ENCODE results near the gene GRM5.

Gene GRM5

DNA sequence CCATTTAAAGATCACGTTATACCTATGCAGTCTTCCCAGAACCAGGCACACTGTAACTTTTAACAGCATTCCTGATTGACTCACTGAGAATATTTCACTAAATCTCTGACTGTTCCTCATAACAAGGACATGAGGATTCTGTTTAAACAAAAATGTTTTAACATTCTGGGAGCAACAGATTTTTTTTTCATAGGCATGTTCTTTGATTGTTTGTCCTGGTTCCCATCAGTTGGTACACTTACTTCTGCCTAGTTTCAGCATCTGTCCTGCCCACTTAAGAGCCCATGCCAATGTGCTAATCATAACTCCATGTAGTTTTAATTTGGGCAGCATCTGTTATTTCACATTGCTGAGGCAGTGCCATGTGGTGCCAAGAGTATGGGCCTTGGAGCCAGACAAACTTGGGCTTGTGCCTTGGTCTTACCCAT lies 589.8 kb downstream of the GRM5 start:
- no peak for TF ChIP-seq SIN3A (IDR thresholded peaks at IDR 0.05; ENCODE audit: borderline replicate concordance, insufficient read depth, low read length)

- TF ChIP-seq, protein P1, sequence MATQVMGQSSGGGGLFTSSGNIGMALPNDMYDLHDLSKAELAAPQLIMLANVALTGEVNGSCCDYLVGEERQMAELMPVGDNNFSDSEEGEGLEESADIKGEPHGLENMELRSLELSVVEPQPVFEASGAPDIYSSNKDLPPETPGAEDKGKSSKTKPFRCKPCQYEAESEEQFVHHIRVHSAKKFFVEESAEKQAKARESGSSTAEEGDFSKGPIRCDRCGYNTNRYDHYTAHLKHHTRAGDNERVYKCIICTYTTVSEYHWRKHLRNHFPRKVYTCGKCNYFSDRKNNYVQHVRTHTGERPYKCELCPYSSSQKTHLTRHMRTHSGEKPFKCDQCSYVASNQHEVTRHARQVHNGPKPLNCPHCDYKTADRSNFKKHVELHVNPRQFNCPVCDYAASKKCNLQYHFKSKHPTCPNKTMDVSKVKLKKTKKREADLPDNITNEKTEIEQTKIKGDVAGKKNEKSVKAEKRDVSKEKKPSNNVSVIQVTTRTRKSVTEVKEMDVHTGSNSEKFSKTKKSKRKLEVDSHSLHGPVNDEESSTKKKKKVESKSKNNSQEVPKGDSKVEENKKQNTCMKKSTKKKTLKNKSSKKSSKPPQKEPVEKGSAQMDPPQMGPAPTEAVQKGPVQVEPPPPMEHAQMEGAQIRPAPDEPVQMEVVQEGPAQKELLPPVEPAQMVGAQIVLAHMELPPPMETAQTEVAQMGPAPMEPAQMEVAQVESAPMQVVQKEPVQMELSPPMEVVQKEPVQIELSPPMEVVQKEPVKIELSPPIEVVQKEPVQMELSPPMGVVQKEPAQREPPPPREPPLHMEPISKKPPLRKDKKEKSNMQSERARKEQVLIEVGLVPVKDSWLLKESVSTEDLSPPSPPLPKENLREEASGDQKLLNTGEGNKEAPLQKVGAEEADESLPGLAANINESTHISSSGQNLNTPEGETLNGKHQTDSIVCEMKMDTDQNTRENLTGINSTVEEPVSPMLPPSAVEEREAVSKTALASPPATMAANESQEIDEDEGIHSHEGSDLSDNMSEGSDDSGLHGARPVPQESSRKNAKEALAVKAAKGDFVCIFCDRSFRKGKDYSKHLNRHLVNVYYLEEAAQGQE (IDR thresholded peaks at IDR 0.05; ENCODE audit: insufficient read depth in 1 of 2, low read depth in 2 of 2, low read length in 2 of 2) = no peak
- TF ChIP-seq FOXP2 (optimal IDR thresholded peaks at IDR 0.05; ENCODE audit: borderline replicate concordance, extremely low read depth, extremely low read length, insufficient read depth) (no peak), TAF1 (IDR thresholded peaks at IDR 0.05; ENCODE audit: borderline replicate concordance, insufficient read depth, low read length) (no peak), SIN3A (IDR thresholded peaks at IDR 0.05; ENCODE audit: borderline replicate concordance, insufficient read depth, low read length) (no peak), POLR2AphosphoS5 (IDR thresholded peaks at IDR 0.05; ENCODE audit: low read depth, low read length) (no peak)
Measured at GRCh38 chr11:88474655-88475054, 591.1 kb downstream of the GRM5 start.

DNA sequence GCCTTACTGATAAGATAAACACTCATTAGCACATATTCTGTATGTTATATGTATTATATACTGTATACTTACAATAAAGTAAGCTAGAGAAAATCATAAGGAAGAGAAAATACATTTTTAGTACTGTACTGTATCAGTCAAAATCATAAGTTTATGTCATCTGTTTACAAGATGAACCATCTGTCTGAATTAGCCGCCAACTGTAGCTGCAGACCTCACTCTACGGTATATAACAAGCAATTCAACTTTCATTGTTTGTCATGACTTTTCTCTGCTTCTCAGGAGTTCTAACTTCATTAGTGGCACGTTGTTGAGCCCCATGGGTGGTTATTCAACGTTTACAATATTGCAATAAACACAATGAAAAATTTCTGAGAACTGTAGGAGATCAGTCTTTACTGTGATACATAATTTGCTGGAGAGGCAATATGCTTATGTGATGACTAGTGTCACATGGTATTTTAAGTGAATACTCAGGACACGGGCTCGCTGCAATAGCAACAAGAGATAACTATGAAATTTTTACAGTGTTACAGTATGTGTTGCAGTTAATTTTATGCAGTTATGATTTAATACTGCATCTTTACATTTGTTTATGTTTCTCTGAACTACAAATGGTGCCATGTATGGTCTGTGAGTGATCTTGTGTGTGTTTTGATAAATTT lies 596.1 kb downstream of the GRM5 start:
- no peak for TF ChIP-seq FOXP2 (optimal IDR thresholded peaks at IDR 0.05; ENCODE audit: borderline replicate concordance, extremely low read depth, extremely low read length, insufficient read depth)
- no peak for TF ChIP-seq POLR2AphosphoS5 (IDR thresholded peaks at IDR 0.05; ENCODE audit: low read depth, low read length)
- TF ChIP-seq TAF1 (IDR thresholded peaks at IDR 0.05; ENCODE audit: borderline replicate concordance, insufficient read depth, low read length) = no peak
- TF ChIP-seq, protein P1 (IDR thresholded peaks at IDR 0.05; ENCODE audit: insufficient read depth in 1 of 2, low read depth in 2 of 2, low read length in 2 of 2) = no peak
- TF ChIP-seq SIN3A (IDR thresholded peaks at IDR 0.05; ENCODE audit: borderline replicate concordance, insufficient read depth, low read length) = no peak

GRCh38 chr11:88464528-88464927 lies 601.3 kb downstream of the GRM5 start:
- no peak for TF ChIP-seq FOXP2 (optimal IDR thresholded peaks at IDR 0.05; ENCODE audit: borderline replicate concordance, extremely low read depth, extremely low read length, insufficient read depth)
- no peak for TF ChIP-seq POLR2AphosphoS5 (IDR thresholded peaks at IDR 0.05; ENCODE audit: low read depth, low read length)
- no peak for TF ChIP-seq TAF1 (IDR thresholded peaks at IDR 0.05; ENCODE audit: borderline replicate concordance, insufficient read depth, low read length)
- no peak for TF ChIP-seq SIN3A (IDR thresholded peaks at IDR 0.05; ENCODE audit: borderline replicate concordance, insufficient read depth, low read length)
- TF ChIP-seq, protein P1 (IDR thresholded peaks at IDR 0.05; ENCODE audit: insufficient read depth in 1 of 2, low read depth in 2 of 2, low read length in 2 of 2) = no peak

DNA sequence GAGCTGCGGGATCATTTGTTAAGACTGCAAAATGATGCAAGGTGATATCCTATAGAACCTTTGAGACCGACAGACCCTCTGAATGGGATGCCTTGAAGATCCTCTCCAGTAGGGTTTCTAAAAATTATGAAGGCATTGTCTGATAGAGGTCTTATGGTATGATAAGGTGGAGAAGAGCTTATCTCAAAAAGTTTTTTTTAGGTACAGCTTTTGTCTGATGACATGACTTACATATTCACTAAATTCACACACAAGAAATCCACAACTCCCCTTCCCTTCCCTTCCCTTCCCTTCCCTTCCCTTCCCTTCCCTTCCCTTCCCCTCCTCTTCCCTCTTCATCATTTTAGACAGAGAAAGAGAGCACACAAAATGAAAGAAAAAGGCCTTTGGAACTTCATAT lies 609.8 kb downstream of the GRM5 start:
- TF ChIP-seq SIN3A (IDR thresholded peaks at IDR 0.05; ENCODE audit: borderline replicate concordance, insufficient read depth, low read length) (no peak), TAF1 (IDR thresholded peaks at IDR 0.05; ENCODE audit: borderline replicate concordance, insufficient read depth, low read length) (no peak), POLR2AphosphoS5 (IDR thresholded peaks at IDR 0.05; ENCODE audit: low read depth, low read length) (no peak), FOXP2 (optimal IDR thresholded peaks at IDR 0.05; ENCODE audit: borderline replicate concordance, extremely low read depth, extremely low read length, insufficient read depth) (no peak)
- TF ChIP-seq, protein P1 (IDR thresholded peaks at IDR 0.05; ENCODE audit: insufficient read depth in 1 of 2, low read depth in 2 of 2, low read length in 2 of 2) = no peak
